T-helper 1 cell treated with Interleukin-12 subunit alpha and Interleukin-12 subunit beta and Interleukin-4 antibody, amounts not matched to agents 30 ng/mL and 1 ng/mL, for 36 hours (primary cell): ENCODE data around the gene SERPINE2. TPM values are rescaled to one million over a fixed set of nuclear protein-coding genes. Genes with fewer than 3 reads are reported as not detected.

Experiments used
- total RNA-seq: library from RNA; stranded (reverse); gene quantifications from 2 replicates; pipeline ENCODE4 v1.2.3, GENCODE V29; 2022

SERPINE2 gene
- total RNA-seq, 1 donor from 2014 or later, result 21.1 TPM

Other genes starting within 250 kb of the SERPINE2 start
- 7.1 and 9.8 TPM in 2 replicates for gene AP1S3, start 201.7 kb downstream of the SERPINE2 start, total RNA-seq
- gene WDFY1, start 94.0 kb downstream of the SERPINE2 start, total RNA-seq, result 55.6 and 56.7 TPM in 2 replicates
- 27.1 and 28.9 TPM in 2 replicates for gene MRPL44, start 81.8 kb downstream of the SERPINE2 start, total RNA-seq